GM12801 (cell line): Measurements from ENCODE around the gene IFI27L1.

Source experiments
- CTCF ChIP-seq: IDR thresholded peaks from one replicate; pipeline ENCODE4 v1.5.1; 2011; ENCODE audit warnings: control low read depth; ENCODE audit not compliant: insufficient read length; ENCODE audit errors: extremely low read depth

IFI27L1 gene

GRCh38 chr14:94066089-94066676, 14.9 kb upstream of the IFI27L1 start:
- TF ChIP-seq CTCF, result no peak

- TF ChIP-seq CTCF, result no peak
Observed at GRCh38 chr14:94074534-94074933, 6.6 kb upstream of the IFI27L1 start.

GRCh38 chr14:94075008-94075407, 6.1 kb upstream of the IFI27L1 start:
- TF ChIP-seq CTCF, result no peak

GRCh38 chr14:94077111-94077821, 3.8 kb upstream of the IFI27L1 start:
- no peak for TF ChIP-seq CTCF

- no peak for TF ChIP-seq CTCF
Observed at GRCh38 chr14:94077823-94078222, 3.3 kb upstream of the IFI27L1 start.

GRCh38 chr14:94079891-94080620, 1.1 kb upstream of the IFI27L1 start:
- TF ChIP-seq CTCF, result no peak

- TF ChIP-seq CTCF, result no peak
Observed at GRCh38 chr14:94081386-94081820, 293 bp downstream of the IFI27L1 start.
